SU-DHL-6 (cell line): Measurements from ENCODE around the gene NTN4.

ENCODE experiments used
- H2AFZ ChIP-seq: fragments of 200-600 bp; sonication (generic); 2 replicates; pipeline ENCODE4 v1.6.1; 2014; ENCODE audit warnings: low read depth, mild to moderate bottlenecking, moderate library complexity, mixed read lengths, antibody characterized with exemption, low read length; ENCODE audit not compliant: severe bottlenecking
- H3F3A ChIP-seq: fragments of 200-600 bp; shearing (Covaris generic); 2 replicates; pipeline ENCODE4 v1.6.0; 2016; ENCODE audit warnings: antibody characterized with exemption, mild to moderate bottlenecking; ENCODE audit not compliant: insufficient read depth
- H3K27ac ChIP-seq: fragments of 200-600 bp; sonication (generic); 2 replicates; pipeline ENCODE4 v1.5.1; 2016; ENCODE audit warnings: low read depth, mild to moderate bottlenecking, low read length, moderate library complexity, mixed read lengths
- H3K27me3 ChIP-seq: fragments of 200-600 bp; sonication (generic), shearing (Covaris generic); 2 replicates; pipeline ENCODE4 v1.6.0; 2014; ENCODE audit warnings: mild to moderate bottlenecking, low read length
- H3K36me3 ChIP-seq: fragments of 200-600 bp; sonication (generic); 2 replicates; pipeline ENCODE4 v1.6.1; 2014; ENCODE audit warnings: mild to moderate bottlenecking, low read length, mixed read lengths
- H3K4me2 ChIP-seq: fragments of 300-600, 200-600 bp; shearing (Covaris generic), sonication (generic); 2 replicates; pipeline ENCODE4 v1.6.0; 2014; ENCODE audit warnings: low read length, low read depth, mild to moderate bottlenecking; ENCODE audit not compliant: poor library complexity, severe bottlenecking
- H3K4me3 ChIP-seq: fragments of 200-600 bp; sonication (generic); 2 replicates; pipeline ENCODE4 v1.5.1; 2014; ENCODE audit warnings: antibody characterized with exemption, low read length, mild to moderate bottlenecking, mixed read lengths; ENCODE audit not compliant: insufficient read depth, poor library complexity, severe bottlenecking
- H3K79me2 ChIP-seq: fragments of 200-600 bp; sonication (generic); 2 replicates; pipeline ENCODE4 v1.6.1; 2014; ENCODE audit warnings: mild to moderate bottlenecking, low read length, moderate library complexity; ENCODE audit not compliant: insufficient read depth
- H3K9ac ChIP-seq: fragments of 200-600 bp; sonication (generic); 2 replicates; pipeline ENCODE4 v1.7.0; 2014; ENCODE audit warnings: mild to moderate bottlenecking, low read length
- H3K9me2 ChIP-seq: fragments of 200-600 bp; sonication (generic); replicated peaks from 2 replicates; pipeline ENCODE4 v1.6.1; 2014; ENCODE audit warnings: low read length; ENCODE audit not compliant: insufficient read depth
- H3K9me3 ChIP-seq: fragments of 200-600 bp; sonication (generic); 2 replicates; pipeline ENCODE4 v1.6.1; 2014; ENCODE audit warnings: low read length, mixed read lengths; ENCODE audit not compliant: insufficient read depth
- H4K20me1 ChIP-seq: fragments of 200-600 bp; sonication (generic); 2 replicates; pipeline ENCODE4 v1.6.1; 2014; ENCODE audit warnings: low read depth, mild to moderate bottlenecking, antibody characterized with exemption, low read length, moderate library complexity, mixed read lengths
- CTCF ChIP-seq: fragments of 200-600 bp; sonication (generic); IDR thresholded peaks from one replicate; pipeline ENCODE4 v1.5.1; 2017; ENCODE audit warnings: antibody characterized with exemption, mild to moderate bottlenecking, low read length, moderate library complexity; ENCODE audit not compliant: insufficient read depth, poor library complexity, severe bottlenecking
- EZH2phosphoT487 ChIP-seq: fragments of 200-600 bp; sonication (generic), shearing (Covaris generic); conservative IDR thresholded peaks from 2 replicates; pipeline ENCODE4 v1.6.1; 2018; ENCODE audit warnings: mild to moderate bottlenecking, antibody characterized with exemption, low read length, moderate library complexity, mixed read lengths

Gene NTN4

GRCh38 chr12:95613021-95613420, 177.5 kb downstream of the NTN4 start:
- no peak overlapping the region for H2AFZ ChIP-seq
- H3K4me3 ChIP-seq: no peak overlapping the region
- no peaks in the 10 kb centered on the region for H3K9me3 ChIP-seq
- H3K27me3 ChIP-seq: no peaks in the 10 kb centered on the region
- no peak overlapping the region for H3K4me2 ChIP-seq
- H3F3A ChIP-seq: no peaks in the 10 kb centered on the region
- no peaks in the 10 kb centered on the region for H3K9me2 ChIP-seq
- TF ChIP-seq EZH2phosphoT487 (no peak), CTCF (no peak)
- H3K36me3 ChIP-seq: no peaks in the 10 kb centered on the region
- H3K9ac ChIP-seq: no peak overlapping the region
- no peak overlapping the region for H3K27ac ChIP-seq
- H3K79me2 ChIP-seq: no peaks in the 10 kb centered on the region
- H4K20me1 ChIP-seq: no peaks in the 10 kb centered on the region

GRCh38 chr12:95611676-95612309, 178.8 kb downstream of the NTN4 start:
- no peaks in the 10 kb centered on the region for H3F3A ChIP-seq
- H3K9me2 ChIP-seq: no peaks in the 10 kb centered on the region
- H3K4me3 ChIP-seq: no peak overlapping the region
- H3K27me3 ChIP-seq: no peaks in the 10 kb centered on the region
- no peak overlapping the region for H3K9ac ChIP-seq
- no peaks in the 10 kb centered on the region for H4K20me1 ChIP-seq
- no peak overlapping the region for H3K4me2 ChIP-seq
- H3K27ac ChIP-seq: no peak overlapping the region
- no peaks in the 10 kb centered on the region for H3K9me3 ChIP-seq
- H3K79me2 ChIP-seq: no peaks in the 10 kb centered on the region
- no peak overlapping the region for H2AFZ ChIP-seq
- no peak for TF ChIP-seq EZH2phosphoT487
- TF ChIP-seq CTCF: no peak
- H3K36me3 ChIP-seq: no peaks in the 10 kb centered on the region

GRCh38 chr12:95608252-95609033, 182.1 kb downstream of the NTN4 start:
- Histone ChIP-seq H3K9ac (no peak overlapping the region), H3K9me2 (no peaks in the 10 kb centered on the region), H3K36me3 (no peaks in the 10 kb centered on the region), H4K20me1 (no peaks in the 10 kb centered on the region), H3K4me3 (no peak overlapping the region), H3F3A (no peaks in the 10 kb centered on the region), H3K9me3 (no peaks in the 10 kb centered on the region), H3K79me2 (no peaks in the 10 kb centered on the region), H3K4me2 (no peak overlapping the region), H3K27me3 (no peaks in the 10 kb centered on the region), H2AFZ (no peak overlapping the region), H3K27ac (no peak overlapping the region)
- TF ChIP-seq EZH2phosphoT487 (no peak), CTCF (no peak)
